Measurements from ENCODE around the gene RGS19. TPM values are rescaled to one million over a fixed set of nuclear protein-coding genes. Genes with fewer than 3 reads are reported as not detected.

The RGS19 gene
- total RNA-seq, 1 donor from 2014 or later = 2.0 TPM

GRCh38 chr20:64069209-64069613 lies 10.1 kb downstream of the RGS19 start:
- H3K79me2 ChIP-seq (ENCODE audit: low read depth) = peaks cover 1% of the 10 kb centered on the region
- no peak overlapping the region for H3K9ac ChIP-seq
- no peak overlapping the region for H3K4me2 ChIP-seq
- DNase-seq (ENCODE audit: low spot score) = no peak
- no peak overlapping the region for H3K27ac ChIP-seq
- no peak overlapping the region for H3K4me3 ChIP-seq
- H2AFZ ChIP-seq (replicated peaks) = no peak overlapping the region
- Mint-ChIP-seq H3K27me3 (ENCODE audit: insufficient read depth, low read depth) (peaks cover 4% of the 10 kb centered on the region), H3K4me1 (peaks cover 15% of the 10 kb centered on the region), H3K9me3 (no peaks in the 10 kb centered on the region), H3K4me3 (no peak overlapping the region), H3K27ac (no peak overlapping the region), H3K36me3 (no peaks in the 10 kb centered on the region)
- no peaks in the 10 kb centered on the region for H3F3A ChIP-seq (ENCODE audit: low read depth)
- no peak for TF ChIP-seq EZH2 (IDR thresholded peaks at IDR 0.05)
- TF ChIP-seq CTCF (IDR thresholded peaks at IDR 0.05) = no peak
- TF ChIP-seq EZH2phosphoT487 (IDR thresholded peaks at IDR 0.05) = no peak
- H3K4me1 ChIP-seq = peaks cover 1% of the 10 kb centered on the region
- H4K20me1 ChIP-seq (ENCODE audit: low read depth) = peaks cover 26% of the 10 kb centered on the region
- no peaks in the 10 kb centered on the region for H3K27me3 ChIP-seq
- no peaks in the 10 kb centered on the region for H3K9me3 ChIP-seq (ENCODE audit: low read depth)
- H3K36me3 ChIP-seq = no peaks in the 10 kb centered on the region

- Mint-ChIP-seq H3K4me3 (no peak overlapping the region), H3K27ac (no peak overlapping the region), H3K9me3 (no peaks in the 10 kb centered on the region), H3K27me3 (ENCODE audit: insufficient read depth, low read depth) (peaks cover 4% of the 10 kb centered on the region), H3K36me3 (no peaks in the 10 kb centered on the region), H3K4me1 (peaks cover 20% of the 10 kb centered on the region)
- peaks cover 7% of the 10 kb centered on the region for H3K4me1 ChIP-seq
- H3K9ac ChIP-seq = no peak overlapping the region
- no peaks in the 10 kb centered on the region for H3K36me3 ChIP-seq
- H3F3A ChIP-seq (ENCODE audit: low read depth) = peaks cover 4% of the 10 kb centered on the region
- H3K79me2 ChIP-seq (ENCODE audit: low read depth) = peaks cover 8% of the 10 kb centered on the region
- TF ChIP-seq EZH2 (IDR thresholded peaks at IDR 0.05) = no peak
- TF ChIP-seq CTCF (IDR thresholded peaks at IDR 0.05) = no peak
- TF ChIP-seq EZH2phosphoT487 (IDR thresholded peaks at IDR 0.05) = no peak
- H3K9me3 ChIP-seq (ENCODE audit: low read depth) = no peaks in the 10 kb centered on the region
- no peak overlapping the region for H2AFZ ChIP-seq (replicated peaks)
- H3K4me3 ChIP-seq = no peak overlapping the region
- H3K4me2 ChIP-seq = no peak overlapping the region
- DNase-seq (ENCODE audit: low spot score) = no peak
- H3K27ac ChIP-seq = no peak overlapping the region
- H3K27me3 ChIP-seq = no peaks in the 10 kb centered on the region
- peaks cover 32% of the 10 kb centered on the region for H4K20me1 ChIP-seq (ENCODE audit: low read depth)
Measured at GRCh38 chr20:64068386-64069208, 10.7 kb downstream of the RGS19 start.

GRCh38 chr20:64067733-64068307 lies 11.5 kb downstream of the RGS19 start:
- Mint-ChIP-seq H3K36me3 (no peaks in the 10 kb centered on the region), H3K27ac (no peak overlapping the region), H3K4me1 (peaks cover 20% of the 10 kb centered on the region), H3K4me3 (no peak overlapping the region), H3K27me3 (ENCODE audit: insufficient read depth, low read depth) (peaks cover 4% of the 10 kb centered on the region), H3K9me3 (no peaks in the 10 kb centered on the region)
- peaks cover 9% of the 10 kb centered on the region for H3K79me2 ChIP-seq (ENCODE audit: low read depth)
- no peak overlapping the region for H3K27ac ChIP-seq
- no peak overlapping the region for H3K9ac ChIP-seq
- no peak overlapping the region for H3K4me2 ChIP-seq
- H3F3A ChIP-seq (ENCODE audit: low read depth) = peaks cover 4% of the 10 kb centered on the region
- peaks cover 35% of the 10 kb centered on the region for H4K20me1 ChIP-seq (ENCODE audit: low read depth)
- H3K4me3 ChIP-seq = no peak overlapping the region
- TF ChIP-seq EZH2 (IDR thresholded peaks at IDR 0.05) (no peak), CTCF (IDR thresholded peaks at IDR 0.05) (no peak), EZH2phosphoT487 (IDR thresholded peaks at IDR 0.05) (no peak)
- DNase-seq (ENCODE audit: low spot score) = no peak
- no peaks in the 10 kb centered on the region for H3K27me3 ChIP-seq
- H3K9me3 ChIP-seq (ENCODE audit: low read depth) = no peaks in the 10 kb centered on the region
- H3K36me3 ChIP-seq = no peaks in the 10 kb centered on the region
- no peak overlapping the region for H2AFZ ChIP-seq (replicated peaks)
- H3K4me1 ChIP-seq = peaks cover 7% of the 10 kb centered on the region
